Upper lobe of left lung (tissue), 6 donors: Measurements from ENCODE around the gene C2orf76. TPM values are rescaled to one million over a fixed set of nuclear protein-coding genes. Genes with fewer than 3 reads are reported as not detected.
A peak's percentile ranks its signal among the peaks of the same experiment; 100 is the strongest.

Experiments used
- ATAC-seq, 2 donors: fragments of 200-7000 bp; cut with Tn5 transposase; one replicate each; pipeline ENCODE4 v1.9.1; 2022; ENCODE audit warnings: mild to moderate bottlenecking in 2 of 2, moderate library complexity in 2 of 2; ENCODE audit not compliant: low FRiP score in 2 of 2
- DNase-seq, 2 donors: peaks; one replicate each; pipeline ENCODE4 v3.0.0-alpha.2; 2019 to 2020
- H3K27ac ChIP-seq, 4 donors: fragments of 200-600 bp; sonication (generic); one replicate each; pipeline ENCODE4 v1.5.1; 2016 to 2019
- H3K27me3 ChIP-seq, 4 donors: fragments of 200-600 bp; sonication (generic); one replicate each; pipeline ENCODE4 v1.5.1; 2017 to 2019
- H3K36me3 ChIP-seq, 4 donors: fragments of 200-600 bp; sonication (generic); one replicate each; pipeline ENCODE4 v1.5.1; 2016 to 2019
- H3K4me1 ChIP-seq, 4 donors: fragments of 200-600 bp; sonication (generic); one replicate each; pipeline ENCODE4 v1.5.1; 2018 to 2019
- H3K4me3 ChIP-seq, 4 donors: fragments of 200-600 bp; sonication (generic); one replicate each; pipeline ENCODE4 v1.5.1; 2017 to 2019; ENCODE audit warnings: mild to moderate bottlenecking in 2 of 4, moderate library complexity in 1 of 4
- H3K9me3 ChIP-seq, 4 donors: fragments of 200-600 bp; sonication (generic); one replicate each; pipeline ENCODE4 v1.5.1; 2018 to 2019
- CTCF ChIP-seq, 6 experiments: fragments of 450-650 bp in 4 of 6; fragments of 200-600 bp in 2 of 6; sonication (generic) in 2 of 6; IDR thresholded peaks; one replicate each; pipeline ENCODE4 v1.5.1; 2016 to 2019; ENCODE audit warnings: antibody characterized with exemption in 6 of 6
- EP300 ChIP-seq, 4 donors: sonication (generic); formaldehyde crosslinking; IDR thresholded peaks; one replicate each; pipeline ENCODE4 v1.5.1; 2017; ENCODE audit warnings: antibody characterized with exemption in 4 of 4, control low read depth in 2 of 4
- POLR2A ChIP-seq, 4 donors: fragments of 450-650 bp; IDR thresholded peaks; one replicate each; pipeline ENCODE4 v1.5.1; 2016 to 2017; ENCODE audit warnings: antibody characterized with exemption in 4 of 4, mild to moderate bottlenecking in 2 of 4
- POLR2AphosphoS5 ChIP-seq, 2 donors: sonication (generic); formaldehyde crosslinking; IDR thresholded peaks; one replicate each; pipeline ENCODE4 v1.5.1; 2017; ENCODE audit warnings: antibody characterized with exemption in 2 of 2
- WGBS, 2 donors: methylation state at CpG; one replicate each; pipeline ENCODE4 v1.1.5; 2017 to 2018; 5-methylcytosine and 5-hydroxymethylcytosine counted together
- total RNA-seq, 6 donors: library from RNA; depleted of rRNA in 4 of 6; stranded (reverse); fragments of >200 nt in 4 of 6; gene quantifications; one replicate each; pipeline versions ENCODE4 v1.1.0 to v1.2.1, GENCODE V29; 2016 to 2021
- donor health status: DM: no; HTN: no; CAD: no; lungs with moderate emphysema.
- donor health status: DM: no; HTN: yes; CAD: no; lungs with severe emphysema.

The C2orf76 gene
- total RNA-seq, 6 donors from 2014 or later = 3.3 to 14.7 (median 6.2) TPM; not detected in 1

- H3K4me1 ChIP-seq = peaks cover 3 to 16% (median 13%) of the 10 kb centered on the region in 4 donors
- no peaks in the 10 kb centered on the region for H3K27me3 ChIP-seq
- TF ChIP-seq POLR2A (IDR thresholded peaks at IDR 0.05) (no peak), CTCF (IDR thresholded peaks at IDR 0.05) (no peak), POLR2AphosphoS5 (IDR thresholded peaks at IDR 0.05) (no peak), EP300 (IDR thresholded peaks at IDR 0.05) (no peak)
- DNase-seq (peak; percentile 37 to 57), ATAC-seq (peak in 1 of 2 donors; percentile 55)
- peaks cover 0 to 5% (median 0%) of the 10 kb centered on the region in 4 donors for H3K36me3 ChIP-seq
- H3K27ac ChIP-seq = peak overlapping the region in 2 of 4 donors; percentile 54 to 76
- no peak overlapping the region for H3K4me3 ChIP-seq
- H3K9me3 ChIP-seq = no peaks in the 10 kb centered on the region
- WGBS, 2 donors = 48 to 78% methylated on average over 3 to 4 of the region's 4 CpGs
Measured at GRCh38 chr2:119282996-119283511, 83.6 kb downstream of the C2orf76 start.

GRCh38 chr2:119282146-119282995, 84.3 kb downstream of the C2orf76 start:
- Histone ChIP-seq H3K9me3 (no peaks in the 10 kb centered on the region), H3K27ac (peak overlapping the region in 2 of 4 donors; percentile 54 to 76), H3K36me3 (peaks cover 0 to 5% (median 0%) of the 10 kb centered on the region in 4 donors), H3K4me3 (no peak overlapping the region), H3K4me1 (peaks cover 3 to 16% (median 13%) of the 10 kb centered on the region in 4 donors), H3K27me3 (no peaks in the 10 kb centered on the region)
- TF ChIP-seq CTCF (IDR thresholded peaks at IDR 0.05) (no peak), POLR2AphosphoS5 (IDR thresholded peaks at IDR 0.05) (no peak), EP300 (IDR thresholded peaks at IDR 0.05) (no peak), POLR2A (IDR thresholded peaks at IDR 0.05) (no peak)
- DNase-seq = no peak
- ATAC-seq = peak; percentile 11 to 34
- 62 to 70% methylated on average over 21 of the region's 21 CpGs for WGBS, 2 donors

GRCh38 chr2:119280680-119281079, 86.0 kb downstream of the C2orf76 start:
- Histone ChIP-seq H3K9me3 (no peaks in the 10 kb centered on the region), H3K36me3 (no peaks in the 10 kb centered on the region), H3K4me3 (no peak overlapping the region), H3K27ac (no peak overlapping the region), H3K4me1 (peaks cover 3 to 16% (median 13%) of the 10 kb centered on the region in 4 donors), H3K27me3 (no peaks in the 10 kb centered on the region)
- WGBS, 2 donors = 64 to 68% methylated on average over 4 of the region's 4 CpGs
- DNase-seq (no peak), ATAC-seq (no peak)
- TF ChIP-seq EP300 (IDR thresholded peaks at IDR 0.05) = no peak
- TF ChIP-seq POLR2AphosphoS5 (IDR thresholded peaks at IDR 0.05) = no peak
- TF ChIP-seq POLR2A (IDR thresholded peaks at IDR 0.05) = no peak
- no peak for TF ChIP-seq CTCF (IDR thresholded peaks at IDR 0.05)

GRCh38 chr2:119279666-119280065, 87.0 kb downstream of the C2orf76 start:
- WGBS, 2 donors = 92 to 93% methylated on average over 6 of the region's 6 CpGs
- DNase-seq (no peak), ATAC-seq (no peak)

More at GRCh38 chr2:119279666-119280065, 87.0 kb downstream of the C2orf76 start:
- TF ChIP-seq EP300 (IDR thresholded peaks at IDR 0.05) (no peak), POLR2A (IDR thresholded peaks at IDR 0.05) (no peak), CTCF (IDR thresholded peaks at IDR 0.05) (no peak), POLR2AphosphoS5 (IDR thresholded peaks at IDR 0.05) (no peak)
- no peak overlapping the region for H3K4me3 ChIP-seq
- H3K27ac ChIP-seq = no peak overlapping the region
- H3K4me1 ChIP-seq = peaks cover 3 to 16% (median 13%) of the 10 kb centered on the region in 4 donors
- H3K27me3 ChIP-seq = no peaks in the 10 kb centered on the region
- H3K36me3 ChIP-seq = no peaks in the 10 kb centered on the region
- H3K9me3 ChIP-seq = no peaks in the 10 kb centered on the region
